ENCODE measurements around the gene ELAVL1.
"Not testable (repeated sequence)": the region's sequence is repeated elsewhere in the genome, so short reads cannot be mapped to it uniquely, and the experiment has no call there.

The ELAVL1 gene

GRCh38 chr19:7941895-7942596, 63.4 kb downstream of the ELAVL1 start:
- no peak for DNase-seq

GRCh38 chr19:7940841-7941240, 64.6 kb downstream of the ELAVL1 start:
- DNase-seq = no peak

- DNase-seq = no peak
These were observed 70.7 kb downstream of the ELAVL1 start for GRCh38 chr19:7934766-7935165.

- DNase-seq = no peak
These were observed 71.4 kb downstream of the ELAVL1 start for GRCh38 chr19:7933828-7934725.

GRCh38 chr19:7933411-7933810, 72.0 kb downstream of the ELAVL1 start:
- DNase-seq = no peak

GRCh38 chr19:7932930-7933300, 72.5 kb downstream of the ELAVL1 start:
- DNase-seq = no peak

- DNase-seq = no peak
These were observed 73.0 kb downstream of the ELAVL1 start for GRCh38 chr19:7932276-7932929.

GRCh38 chr19:7931221-7932061, 74.0 kb downstream of the ELAVL1 start:
- peak in 6 of 56 donors; percentile 5 to 30 (median 25) for DNase-seq

- DNase-seq = peak in 1 of 56 donors; percentile 29
These were observed 74.7 kb downstream of the ELAVL1 start for GRCh38 chr19:7930765-7931164.

GRCh38 chr19:7930030-7930429, 75.4 kb downstream of the ELAVL1 start:
- DNase-seq = not testable (repeated sequence)

GRCh38 chr19:7928741-7929701, 76.4 kb downstream of the ELAVL1 start:
- DNase-seq = peak in 10 of 56 donors; percentile 8 to 40 (median 23)

- DNase-seq = no peak
These were observed 77.1 kb downstream of the ELAVL1 start for GRCh38 chr19:7928334-7928706.

GRCh38 chr19:7927605-7928333, 77.7 kb downstream of the ELAVL1 start:
- DNase-seq = no peak

GRCh38 chr19:7926727-7927604, 78.5 kb downstream of the ELAVL1 start:
- DNase-seq = no peak

- peak in 42 of 56 donors; percentile 9 to 80 (median 42) for DNase-seq
These were observed 79.3 kb downstream of the ELAVL1 start, which contains the start of gene CTXN1 for GRCh38 chr19:7926021-7926726. TSS of gene CTXN1 (minus strand) at chr19:7926135. CDS start at chr19:7925538, 597 bp downstream.

GRCh38 chr19:7925171-7925851, 80.1 kb downstream of the ELAVL1 start:
- DNase-seq = peak in 34 of 56 donors; percentile 2 to 78 (median 29)
